ENCODE data around the gene ABLIM2.

Gene ABLIM2

DNA sequence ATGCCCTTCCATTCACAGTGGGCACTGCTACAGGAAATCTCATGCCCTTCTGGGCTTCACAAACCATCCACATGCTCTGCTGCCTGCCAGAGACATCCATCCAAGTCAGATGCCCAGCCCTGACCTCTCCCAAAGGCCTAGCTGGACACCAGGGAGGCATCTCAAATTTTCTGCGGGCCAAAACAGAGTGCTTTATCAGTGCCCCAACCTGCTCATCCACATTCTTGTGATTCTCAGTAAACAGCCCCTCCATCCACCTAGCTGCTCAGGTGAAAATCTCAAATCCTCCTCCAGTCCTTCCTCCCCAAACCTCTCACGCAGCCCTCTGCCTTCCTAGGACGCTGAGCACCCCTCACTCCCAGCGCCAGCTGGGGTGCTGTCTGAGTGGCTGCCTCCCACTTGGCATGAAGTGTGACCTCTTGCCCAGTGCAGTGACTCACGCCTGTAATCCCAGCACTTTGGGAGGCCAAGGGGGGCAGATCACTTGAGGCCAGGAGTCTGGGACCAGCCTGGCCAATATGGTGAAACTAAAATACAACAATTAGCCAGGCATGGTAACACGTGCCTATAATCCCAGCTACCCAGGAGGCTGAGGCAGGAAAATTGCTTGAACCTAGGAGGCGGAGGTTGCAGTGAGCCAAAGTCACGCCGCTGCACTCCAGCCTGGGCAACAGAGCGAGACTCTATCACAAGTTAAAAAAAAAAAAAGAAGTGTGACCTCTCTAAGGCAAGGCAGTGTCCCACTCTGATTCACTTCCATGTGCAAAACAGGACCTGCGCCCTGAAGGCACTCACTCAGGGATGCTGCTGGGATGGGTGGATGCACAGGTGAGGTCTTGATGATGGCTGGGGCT, 217.3 kb downstream of the ABLIM2 start:
- ATAC-seq (ENCODE audit: low read depth) (peak; percentile 36), DNase-seq (ENCODE audit: low spot score) (no peak)
- H3K4me3 ChIP-seq (ENCODE audit: severe bottlenecking) = no peak overlapping the region
- no peaks in the 10 kb centered on the region for H3K27me3 ChIP-seq (ENCODE audit: insufficient read depth, poor library complexity, severe bottlenecking)
- no peak for TF ChIP-seq CTCF (IDR thresholded peaks at IDR 0.05; ENCODE audit: poor library complexity, severe bottlenecking)
- peaks cover 22% of the 10 kb centered on the region for H3K4me1 ChIP-seq (ENCODE audit: insufficient read depth, poor library complexity, severe bottlenecking)
- peak overlapping the region; percentile 37 for H3K27ac ChIP-seq (ENCODE audit: poor library complexity, severe bottlenecking)
- H3K36me3 ChIP-seq (ENCODE audit: low read depth) = no peaks in the 10 kb centered on the region
- H3K9me3 ChIP-seq (ENCODE audit: severe bottlenecking) = no peaks in the 10 kb centered on the region

DNA sequence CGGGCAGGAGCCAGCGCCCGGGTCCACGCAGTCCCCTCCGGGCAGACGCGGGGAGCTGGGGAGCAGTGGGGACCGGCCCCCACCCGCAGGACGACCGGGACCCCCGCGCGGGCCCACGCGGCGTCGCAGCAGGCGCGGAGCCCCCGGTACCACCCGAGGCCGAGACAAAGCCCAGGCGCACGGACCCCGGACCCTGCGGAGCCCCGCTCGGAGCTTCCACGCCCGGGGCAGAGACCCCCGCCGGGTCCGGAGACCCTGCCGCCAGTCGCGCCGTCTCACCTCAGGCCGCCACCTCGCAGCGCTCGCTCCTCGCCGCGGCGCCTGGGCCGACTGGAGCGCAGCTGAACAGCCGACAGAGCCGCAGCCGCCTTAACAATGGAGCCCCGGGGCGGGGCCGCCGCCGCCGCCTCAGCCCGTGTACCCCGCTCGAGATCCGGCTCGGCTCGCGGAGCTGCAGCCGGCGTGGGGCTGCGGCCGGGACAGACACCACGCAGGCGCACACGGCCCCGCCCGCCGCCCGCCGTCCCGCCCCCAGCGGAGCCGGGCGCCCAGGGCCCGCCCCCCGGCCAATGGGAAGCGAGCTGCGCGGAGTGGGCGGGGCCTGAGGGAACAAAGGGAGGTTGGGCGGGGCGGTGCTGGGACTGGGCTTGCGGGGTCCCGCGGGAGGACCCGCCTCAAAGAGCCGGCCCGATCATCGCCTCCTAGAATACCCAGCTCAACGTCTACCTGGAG, 219.1 kb downstream of the ABLIM2 start, which contains the start of gene AFAP1:
Gene AFAP1, minus strand, starts transcription at position 485 of the 732 bp plus-strand sequence. CDS start 67,783 bp downstream, outside the sequence.
- peaks cover 35% of the 10 kb centered on the region for H3K4me1 ChIP-seq (ENCODE audit: insufficient read depth, poor library complexity, severe bottlenecking)
- no peak for TF ChIP-seq CTCF (IDR thresholded peaks at IDR 0.05; ENCODE audit: poor library complexity, severe bottlenecking)
- peak within 1 kb of the TSS; percentile 71 for H3K27ac ChIP-seq (ENCODE audit: poor library complexity, severe bottlenecking)
- DNase-seq (ENCODE audit: low spot score) (peak; percentile 84), ATAC-seq (ENCODE audit: low read depth) (peak; percentile 85)
- no peaks in the 10 kb centered on the region for H3K9me3 ChIP-seq (ENCODE audit: severe bottlenecking)
- H3K36me3 ChIP-seq (ENCODE audit: low read depth) = no peaks in the 10 kb centered on the region; the same call in 1 of the 2 replicates
- H3K27me3 ChIP-seq (ENCODE audit: insufficient read depth, poor library complexity, severe bottlenecking) = no peaks in the 10 kb centered on the region
- peak within 1 kb of the TSS; percentile 87 for H3K4me3 ChIP-seq (ENCODE audit: severe bottlenecking)

GRCh38 chr4:7938609-7939376, 219.8 kb downstream of the ABLIM2 start:
- Histone ChIP-seq H3K27me3 (ENCODE audit: insufficient read depth, poor library complexity, severe bottlenecking) (no peaks in the 10 kb centered on the region), H3K9me3 (ENCODE audit: severe bottlenecking) (no peaks in the 10 kb centered on the region), H3K27ac (ENCODE audit: poor library complexity, severe bottlenecking) (peak overlapping the region; percentile 71), H3K4me3 (ENCODE audit: severe bottlenecking) (peak overlapping the region; percentile 87), H3K36me3 (ENCODE audit: low read depth) (peaks cover 2% of the 10 kb centered on the region; the same call in 1 of the 2 replicates), H3K4me1 (ENCODE audit: insufficient read depth, poor library complexity, severe bottlenecking) (peaks cover 35% of the 10 kb centered on the region)
- ATAC-seq (ENCODE audit: low read depth) (0 out of 3 replicates have a peak, but pooled peaks have one; percentile 14), DNase-seq (ENCODE audit: low spot score) (no peak)
- TF ChIP-seq CTCF (IDR thresholded peaks at IDR 0.05; ENCODE audit: poor library complexity, severe bottlenecking) = no peak

GRCh38 chr4:7938266-7938608, 220.4 kb downstream of the ABLIM2 start:
- TF ChIP-seq CTCF (IDR thresholded peaks at IDR 0.05; ENCODE audit: poor library complexity, severe bottlenecking) = no peak
- peaks cover 7% of the 10 kb centered on the region; the same call in 1 of the 2 replicates for H3K36me3 ChIP-seq (ENCODE audit: low read depth)
- peak overlapping the region; percentile 71 for H3K27ac ChIP-seq (ENCODE audit: poor library complexity, severe bottlenecking)
- no peak for DNase-seq (ENCODE audit: low spot score)
- no peaks in the 10 kb centered on the region for H3K27me3 ChIP-seq (ENCODE audit: insufficient read depth, poor library complexity, severe bottlenecking)
- H3K4me1 ChIP-seq (ENCODE audit: insufficient read depth, poor library complexity, severe bottlenecking) = peaks cover 35% of the 10 kb centered on the region
- H3K4me3 ChIP-seq (ENCODE audit: severe bottlenecking) = peak overlapping the region; percentile 87
- no peak for ATAC-seq (ENCODE audit: low read depth)
- no peaks in the 10 kb centered on the region for H3K9me3 ChIP-seq (ENCODE audit: severe bottlenecking)
